ENCODE measurements around the gene NIPA2. TPM values are rescaled to one million over a fixed set of nuclear protein-coding genes. Genes with fewer than 3 reads are reported as not detected.

Gene NIPA2
- total RNA-seq, 1 experiment from 2014 or later, result 77.9 TPM

GRCh38 chr15:22891426-22892210, 53.2 kb downstream of the NIPA2 start:
- no peak overlapping the region for H3K14ac ChIP-seq (ENCODE audit: insufficient read depth, low read length)
- no peak overlapping the region for H4K5ac ChIP-seq (ENCODE audit: insufficient read length, low read depth, low read length)
- no peak for DNase-seq
- no peaks in the 10 kb centered on the region for H3K4me1 ChIP-seq (ENCODE audit: insufficient read depth, low read length)
- H3K36me3 Mint-ChIP-seq (ENCODE audit: insufficient read depth in 1 of 3, low read depth in 3 of 3), result peaks cover 5 to 26% (median 15%) of the 10 kb centered on the region in 3 experiments; a peak in 6 of 7 replicates
- no peak overlapping the region for H2BK20ac ChIP-seq (ENCODE audit: low read depth, low read length, poor library complexity, severe bottlenecking)
- no peaks in the 10 kb centered on the region for H3K9me3 Mint-ChIP-seq
- H2BK12ac ChIP-seq (ENCODE audit: insufficient read length, low read depth, low read length), result no peak overlapping the region
- H2BK5ac ChIP-seq (ENCODE audit: insufficient read length, low read length), result no peak overlapping the region
- no peak overlapping the region for H4K8ac ChIP-seq (replicated peaks; ENCODE audit: insufficient read length, low read depth, low read length)
- H3K79me2 ChIP-seq (ENCODE audit: insufficient read depth, low read length), result no peaks in the 10 kb centered on the region
- no peak overlapping the region for H2AFZ ChIP-seq (ENCODE audit: low read length)
- no peak overlapping the region for H3K4me3 Mint-ChIP-seq
- H3T11ph ChIP-seq (ENCODE audit: low read length), result no peak overlapping the region
- H3K18ac ChIP-seq (ENCODE audit: insufficient read length, low read depth, low read length), result no peak overlapping the region
- H3K4me1 Mint-ChIP-seq, result no peaks in the 10 kb centered on the region
- H4K20me1 ChIP-seq (ENCODE audit: control insufficient read depth, insufficient read depth, insufficient read length), result no peaks in the 10 kb centered on the region
- peak overlapping the region in 1 of 3 experiments; percentile 32; a peak in 2 of 7 replicates for H3K27ac Mint-ChIP-seq
- H3K23me2 ChIP-seq (ENCODE audit: insufficient read length, low read depth, low read length, poor library complexity, severe bottlenecking), result no peaks in the 10 kb centered on the region
- no peak overlapping the region for H2AK5ac ChIP-seq (ENCODE audit: insufficient read length, low read length)
- WGBS (ENCODE audit: extremely low coverage, insufficient read length, low lambda C conversion rate), result no CpG with 5 or more reads among the region's 33 CpGs
- H3K4me2 ChIP-seq (ENCODE audit: insufficient read depth, insufficient read length, low read length), result no peak overlapping the region
- H3K27ac ChIP-seq (ENCODE audit: insufficient read length, low read depth, low read length), result no peak overlapping the region
- H3K9ac ChIP-seq (ENCODE audit: extremely low read depth, insufficient read length, low read length), result no peak overlapping the region
- H4K91ac ChIP-seq (ENCODE audit: insufficient read length, low read depth, low read length), result no peak overlapping the region
- H3K9me3 ChIP-seq (ENCODE audit: control insufficient read depth, low read depth, low read length), result no peaks in the 10 kb centered on the region
- no peak for TF ChIP-seq CTCF (conservative IDR thresholded peaks at IDR 0.05)
- no peaks in the 10 kb centered on the region for H3K27me3 ChIP-seq (ENCODE audit: insufficient read depth, low read length)
- no peak overlapping the region for H3K23ac ChIP-seq (ENCODE audit: insufficient read length, low read depth, low read length)
- H2BK120ac ChIP-seq (ENCODE audit: low read depth, low read length, poor library complexity, severe bottlenecking), result no peak overlapping the region
- no peak overlapping the region for H3K4ac ChIP-seq (ENCODE audit: low read depth, low read length)
- no peaks in the 10 kb centered on the region for H3K79me1 ChIP-seq (ENCODE audit: insufficient read depth, low read depth, low read length, poor library complexity, severe bottlenecking)
- H3K27me3 Mint-ChIP-seq (ENCODE audit: low read depth), result no peaks in the 10 kb centered on the region
- no peak overlapping the region for H3K56ac ChIP-seq (ENCODE audit: insufficient read length, low read depth, low read length)
- H2BK15ac ChIP-seq (ENCODE audit: low read depth, low read length), result no peak overlapping the region

All from H9 (cell line).